HG03039 (cell line): ENCODE results near the gene MRPL43.

ENCODE experiments used
- ATAC-seq: cut with Tn5 transposase; IDR thresholded peaks from one replicate; pipeline ENCODE4 v1.9.1; 2021; ENCODE audit warnings: mild to moderate bottlenecking, moderate library complexity; ENCODE audit not compliant: unreplicated experiment

MRPL43 gene

DNA sequence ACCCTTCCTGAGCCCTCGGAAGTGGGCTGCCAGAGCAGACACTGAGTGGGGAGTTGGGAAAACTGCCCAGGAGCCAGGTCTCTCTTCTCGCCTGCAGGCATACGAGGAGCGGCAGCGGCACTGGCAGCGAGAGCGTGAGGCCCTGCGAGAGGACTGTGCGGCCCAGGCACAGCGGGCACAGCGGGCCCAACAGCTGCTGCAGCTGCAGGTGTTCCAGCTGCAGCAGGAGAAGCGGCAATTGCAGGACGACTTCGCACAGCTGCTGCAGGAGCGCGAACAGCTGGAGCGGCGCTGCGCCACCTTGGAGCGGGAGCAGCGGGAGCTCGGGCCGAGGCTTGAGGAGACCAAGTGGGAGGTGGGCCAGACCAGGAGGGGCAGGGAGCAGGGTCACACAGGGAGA lies 18.1 kb upstream of the MRPL43 start:
- ATAC-seq = no peak

- no peak for ATAC-seq
These were observed 16.4 kb upstream of the MRPL43 start for GRCh38 chr10:101003639-101004206.

DNA sequence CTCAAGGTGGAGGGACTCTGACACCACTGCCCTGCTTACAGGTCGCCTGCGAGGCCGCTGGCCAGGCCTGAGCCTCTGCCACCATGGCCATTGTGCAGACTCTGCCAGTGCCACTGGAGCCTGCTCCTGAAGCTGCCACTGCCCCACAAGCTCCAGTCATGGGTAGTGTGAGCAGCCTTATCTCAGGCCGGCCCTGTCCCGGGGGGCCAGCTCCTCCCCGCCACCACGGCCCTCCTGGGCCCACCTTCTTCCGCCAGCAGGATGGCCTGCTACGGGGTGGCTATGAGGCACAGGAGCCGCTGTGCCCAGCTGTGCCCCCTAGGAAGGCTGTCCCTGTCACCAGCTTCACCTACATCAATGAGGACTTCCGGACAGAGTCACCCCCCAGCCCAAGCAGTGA lies 15.2 kb upstream of the MRPL43 start:
- ATAC-seq = no peak

GRCh38 chr10:101001659-101002035 lies 14.3 kb upstream of the MRPL43 start:
- no peak for ATAC-seq

- no peak for ATAC-seq
These were observed 13.8 kb upstream of the MRPL43 start for GRCh38 chr10:101000915-101001658.

GRCh38 chr10:101000127-101000914 lies 13.0 kb upstream of the MRPL43 start:
- no peak for ATAC-seq

- no peak for ATAC-seq
These were observed 12.4 kb upstream of the MRPL43 start, which contains the start of gene LZTS2 for GRCh38 chr10:100999742-101000126. TSS of gene LZTS2 (plus strand) at chr10:100999808. CDS start at chr10:101002539, 2,731 bp downstream.

DNA sequence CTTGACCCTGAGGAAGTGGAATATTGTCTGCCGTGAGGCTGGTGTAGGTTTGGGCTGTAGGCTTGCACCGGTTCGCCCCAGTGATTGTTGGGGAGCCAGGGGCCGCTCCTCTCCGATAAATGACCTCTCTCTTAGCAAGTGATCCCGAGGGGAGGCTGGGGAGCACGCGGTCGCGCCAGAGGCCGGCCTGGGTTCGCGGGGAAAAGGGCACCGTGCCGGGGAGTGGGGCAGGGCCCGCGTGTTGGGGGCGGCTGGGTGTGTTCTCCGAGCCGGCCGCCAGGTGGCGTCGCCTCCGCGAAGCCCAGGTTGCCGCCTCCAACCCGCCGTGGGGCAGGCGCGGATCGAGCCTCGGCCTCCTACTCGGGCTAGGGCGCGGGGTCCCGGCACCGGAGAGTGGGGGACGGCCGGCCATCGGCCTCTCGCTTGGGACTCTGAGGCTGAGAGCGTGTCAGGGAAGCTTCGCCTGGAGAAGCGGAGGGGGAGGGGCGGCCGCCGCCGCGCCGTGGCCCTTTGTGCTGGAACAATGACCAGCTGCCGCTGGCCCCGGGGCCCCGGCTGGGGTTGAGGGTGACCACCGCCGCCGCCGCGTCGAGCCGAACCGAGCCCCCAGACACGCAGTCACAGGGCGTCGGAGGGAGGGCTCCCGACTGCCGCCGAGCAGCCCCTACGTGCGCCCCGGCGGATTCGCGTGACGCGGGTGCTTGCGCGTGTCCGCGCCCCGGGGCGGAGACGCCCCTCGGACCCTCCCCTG lies 11.9 kb upstream of the MRPL43 start:
- peak; percentile 32 for ATAC-seq

GRCh38 chr10:100998183-100998990 lies 11.1 kb upstream of the MRPL43 start:
- peak; percentile 16 for ATAC-seq

DNA sequence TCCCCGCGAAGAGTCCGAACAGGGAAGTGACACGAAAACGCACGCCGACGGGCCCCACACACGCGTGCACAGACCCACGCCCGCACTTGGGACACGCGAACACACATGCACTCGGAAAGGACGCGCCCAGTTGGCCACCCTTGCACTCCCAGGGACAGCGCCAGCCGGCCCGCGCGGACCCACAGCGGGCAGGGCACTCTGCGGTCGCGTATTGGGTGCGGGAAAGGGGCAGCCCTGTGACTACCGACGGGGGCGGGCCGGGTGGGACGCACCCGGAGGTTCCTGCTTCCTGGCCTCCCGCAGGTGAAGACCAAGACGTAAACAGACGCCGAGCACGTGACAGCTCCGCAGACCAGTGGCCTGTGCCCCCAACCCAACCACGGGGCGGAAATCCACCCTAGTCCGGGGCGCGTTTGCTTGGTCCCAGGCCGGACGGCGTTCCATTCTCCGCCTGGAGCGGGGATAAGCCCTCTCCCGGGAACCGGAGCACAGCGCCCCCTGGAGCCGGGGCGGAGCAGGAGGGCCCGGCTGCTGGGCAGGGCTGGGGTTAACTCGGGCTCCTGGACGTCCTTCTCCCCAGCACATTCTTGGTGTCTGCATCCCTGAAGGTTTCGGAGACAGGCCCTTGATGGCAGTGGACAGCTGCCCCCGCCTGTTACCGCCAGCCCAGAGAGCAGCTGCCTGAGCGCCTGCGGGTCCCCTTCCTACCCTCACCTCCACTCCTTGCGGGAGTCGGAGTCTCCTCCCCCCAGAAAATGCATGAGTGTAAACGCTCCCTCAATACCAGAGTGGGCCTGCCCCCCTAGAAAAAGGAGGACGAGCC lies 10.3 kb upstream of the MRPL43 start:
- peak; percentile 37 for ATAC-seq

DNA sequence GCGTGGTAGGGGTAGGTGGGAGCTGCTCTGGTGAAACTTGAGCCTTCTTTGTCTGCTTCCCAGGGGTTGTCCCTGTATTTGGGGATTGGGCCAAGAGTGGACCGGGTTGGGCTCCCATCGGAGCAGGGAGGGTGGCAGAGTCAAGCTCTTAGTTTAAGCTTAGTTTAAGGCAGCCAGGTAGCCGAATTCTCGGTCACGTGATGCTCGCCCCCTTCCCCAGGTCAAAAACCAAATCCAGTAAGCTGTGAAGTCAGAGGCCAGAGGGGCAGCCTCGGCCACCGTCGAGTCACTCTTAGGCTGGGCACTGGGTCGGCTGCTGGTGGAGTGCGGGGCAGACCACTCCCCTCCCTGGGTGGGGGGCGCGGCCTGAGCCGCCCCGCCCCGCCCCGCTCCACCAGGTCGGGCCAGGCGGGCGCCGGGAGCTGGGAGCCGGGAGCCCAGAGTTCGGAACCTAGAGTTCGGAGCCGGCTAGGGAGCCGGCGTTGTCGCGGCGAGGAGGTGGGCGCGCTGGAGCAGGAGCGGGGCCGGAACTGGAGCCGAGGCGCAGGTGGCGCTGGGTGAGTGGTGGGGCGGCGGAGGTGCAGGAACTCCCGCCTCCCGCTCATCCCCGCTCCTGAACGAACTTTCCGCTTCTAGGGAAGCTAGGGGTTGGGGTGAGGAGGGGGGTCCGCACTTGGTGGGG lies 9.5 kb upstream of the MRPL43 start:
- no peak for ATAC-seq

GRCh38 chr10:100995181-100995580 lies 7.9 kb upstream of the MRPL43 start:
- ATAC-seq = no peak

DNA sequence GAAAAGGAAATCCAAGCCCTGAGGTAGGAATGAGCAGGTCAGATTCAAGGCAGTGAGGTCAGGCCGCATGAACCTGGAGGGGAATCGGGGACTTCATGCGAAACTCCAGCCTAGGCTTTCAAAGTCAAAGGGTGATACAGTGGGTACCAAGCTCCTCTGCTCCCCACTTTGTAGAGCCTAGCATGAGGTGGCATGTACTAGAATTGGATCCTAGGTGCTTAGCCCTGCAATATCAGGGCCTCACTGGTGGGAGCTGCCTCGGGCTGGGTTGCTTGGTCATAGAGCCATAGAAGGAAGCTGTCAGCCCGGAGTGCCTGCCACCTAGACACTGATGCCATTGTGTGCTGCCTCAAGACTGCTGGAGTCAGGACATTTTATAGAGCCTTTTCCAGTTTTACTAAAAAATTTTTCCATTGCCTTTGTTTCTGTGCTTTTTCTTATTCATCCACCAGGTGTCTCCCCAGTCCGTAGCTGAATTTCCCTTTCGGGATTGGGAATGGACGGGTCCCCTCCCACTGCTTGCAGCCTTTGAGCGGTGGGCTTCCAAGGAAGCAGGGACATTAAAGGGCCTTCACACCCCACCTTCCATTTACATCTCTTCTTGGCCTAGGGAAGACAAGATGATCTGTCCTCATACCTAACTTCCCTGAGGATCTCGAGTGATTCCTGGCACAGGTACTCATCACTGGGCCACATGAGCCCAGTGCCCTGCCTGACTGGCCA lies 6.8 kb upstream of the MRPL43 start:
- no peak for ATAC-seq

DNA sequence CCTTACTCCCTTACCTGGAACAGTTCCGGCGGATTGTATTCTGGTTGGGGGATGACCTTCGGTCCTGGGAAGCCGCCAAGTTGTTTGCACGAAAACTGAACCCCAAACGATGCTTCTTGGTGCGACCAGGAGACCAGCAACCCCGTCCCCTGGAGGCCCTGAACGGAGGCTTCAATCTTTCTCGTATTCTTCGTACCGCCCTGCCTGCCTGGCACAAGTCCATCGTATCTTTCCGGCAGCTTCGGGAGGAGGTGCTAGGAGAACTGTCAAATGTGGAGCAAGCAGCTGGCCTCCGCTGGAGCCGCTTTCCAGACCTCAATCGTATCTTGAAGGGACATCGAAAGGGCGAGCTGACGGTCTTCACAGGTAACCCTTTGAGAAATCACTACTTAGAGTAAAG lies 1.8 kb upstream of the MRPL43 start:
- no peak for ATAC-seq

DNA sequence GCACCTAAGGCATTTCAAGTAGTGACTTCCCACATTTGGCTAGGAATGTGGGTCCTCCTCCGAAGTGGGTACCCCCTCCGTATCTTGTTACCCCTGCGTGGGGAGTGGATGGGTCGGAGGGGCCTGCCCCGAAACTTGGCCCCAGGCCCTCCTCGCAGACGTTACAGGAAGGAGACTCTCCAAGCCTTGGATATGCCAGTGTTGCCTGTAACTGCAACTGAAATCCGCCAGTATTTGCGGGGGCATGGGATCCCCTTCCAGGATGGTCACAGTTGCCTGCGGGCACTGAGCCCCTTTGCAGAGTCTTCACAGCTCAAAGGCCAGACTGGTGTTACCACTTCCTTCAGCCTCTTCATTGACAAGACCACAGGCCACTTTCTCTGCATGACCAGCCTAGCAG lies 869 bp upstream of the MRPL43 start:
- no peak for ATAC-seq

DNA sequence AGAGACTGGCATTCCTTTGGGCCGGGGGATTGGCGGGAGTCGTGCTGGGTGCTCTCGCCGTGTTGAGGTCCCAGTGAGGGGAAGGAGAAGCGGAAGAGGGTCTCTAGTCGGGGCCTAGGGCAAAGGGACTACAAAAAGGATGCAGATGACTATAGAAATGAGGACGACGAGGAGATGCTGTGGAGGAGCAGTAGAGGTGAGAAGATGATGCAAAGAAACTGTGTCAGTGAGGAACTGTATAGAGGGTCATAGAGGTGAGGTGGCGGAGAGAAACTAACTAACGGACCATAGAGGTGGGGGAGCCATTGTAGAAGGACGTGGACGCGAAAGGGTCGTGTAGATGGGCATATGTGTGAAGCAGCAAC lies 370 bp upstream of the MRPL43 start:
- no peak for ATAC-seq

- no peak for ATAC-seq
These were observed 710 bp downstream of the MRPL43 start for GRCh38 chr10:100986623-100986951.

- ATAC-seq = no peak
These were observed 2.0 kb downstream of the MRPL43 start for GRCh38 chr10:100985336-100985735.
